OCI-LY7 (cell line): ENCODE data around the gene CRYBB1. TPM values are rescaled to one million over a fixed set of nuclear protein-coding genes. Genes with fewer than 3 reads are reported as not detected.

Source experiments
- BruUV-seq: library from RNA; stranded (reverse); fragments of 400-500 nt; replicated peaks from 2 replicates; lab custom pipeline; 2021; lab: Mats Ljungman, UMichigan
- CTCF ChIA-PET: fragments of 300-600 bp; sonication (Branson Sonifier 250); formaldehyde crosslinking; loops from one replicate; lab custom pipeline; 2022; ENCODE audit warnings: antibody characterized with exemption; ENCODE audit not compliant: unreplicated experiment; lab: Charles Lee
- POLR2A ChIA-PET: fragments of 300-600 bp; sonication (Branson Sonifier 250); formaldehyde crosslinking; loops from one replicate; lab custom pipeline; 2022; ENCODE audit warnings: antibody characterized with exemption; lab: Charles Lee
- DNase-seq: peaks from one replicate; pipeline ENCODE4 v3.0.0-alpha.2; 2015; ENCODE audit warnings: low spot score
- H2AFZ ChIP-seq: fragments of 200-600 bp; sonication (generic), shearing (Covaris generic); 2 replicates; pipeline ENCODE4 v1.6.1; 2014; ENCODE audit warnings: mild to moderate bottlenecking, antibody characterized with exemption, low read length, moderate library complexity
- H3K27ac ChIP-seq: fragments of 200-600 bp; sonication (generic); 2 replicates; pipeline ENCODE4 v1.5.1; 2014; ENCODE audit warnings: mixed run types, low read depth, mild to moderate bottlenecking, moderate library complexity, low read length, inconsistent platforms; ENCODE audit not compliant: poor library complexity, severe bottlenecking
- H3K36me3 ChIP-seq: fragments of 200-600 bp; sonication (generic); 2 replicates; pipeline ENCODE4 v1.6.1; 2014; ENCODE audit warnings: mild to moderate bottlenecking, antibody characterized with exemption, low read length, moderate library complexity, mixed read lengths; ENCODE audit not compliant: insufficient read depth
- H3K4me1 ChIP-seq: fragments of 200-600 bp; sonication (generic); 2 replicates; pipeline ENCODE4 v1.5.1; 2014; ENCODE audit warnings: mild to moderate bottlenecking, low read length; ENCODE audit not compliant: insufficient read depth, poor library complexity, severe bottlenecking
- H3K4me2 ChIP-seq: fragments of 200-600 bp; sonication (generic); 2 replicates; pipeline ENCODE4 v1.6.1; 2014; ENCODE audit warnings: mild to moderate bottlenecking, low read length
- H3K4me3 ChIP-seq: fragments of 200-600 bp; sonication (generic); 2 replicates; pipeline ENCODE4 v1.5.1; 2014; ENCODE audit warnings: mild to moderate bottlenecking, low read depth, low read length; ENCODE audit not compliant: poor library complexity, severe bottlenecking
- H3K79me2 ChIP-seq: fragments of 200-600 bp; sonication (generic); 2 replicates; pipeline ENCODE4 v1.6.1; 2016; ENCODE audit warnings: low read depth, mild to moderate bottlenecking, low read length, moderate library complexity, mixed read lengths; ENCODE audit not compliant: insufficient read depth
- H3K9me2 ChIP-seq: fragments of 200-600 bp; sonication (generic); 2 replicates; pipeline ENCODE4 v1.6.1; 2016; ENCODE audit warnings: mild to moderate bottlenecking, low read length, mixed read lengths; ENCODE audit not compliant: insufficient read depth
- H3K9me3 ChIP-seq: fragments of 200-600 bp; sonication (generic); 2 replicates; pipeline ENCODE4 v1.6.1; 2014; ENCODE audit warnings: mild to moderate bottlenecking, mixed run types, low read length, mixed read lengths
- H4K20me1 ChIP-seq: fragments of 200-600 bp; sonication (generic); 2 replicates; pipeline ENCODE4 v1.6.1; 2014; ENCODE audit warnings: mild to moderate bottlenecking, antibody characterized with exemption, low read length, moderate library complexity, mixed read lengths; ENCODE audit not compliant: insufficient read depth
- EZH2phosphoT487 ChIP-seq: fragments of 200-600 bp; sonication (generic); IDR thresholded peaks from 2 replicates; pipeline ENCODE4 v1.6.1; 2018; ENCODE audit warnings: low read depth, borderline replicate concordance, mild to moderate bottlenecking, mixed run types, antibody characterized with exemption, low read length, moderate library complexity, mixed read lengths
- intact Hi-C: fragments of 100-400 bp; cut with micrococcal nuclease; formaldehyde crosslinking; loops from one replicate; pipeline ENCODE4 v1.10.0; 2022; ENCODE audit not compliant: unreplicated experiment
- total RNA-seq, 2 experiments: library from RNA; depleted of rRNA in 1 of 2; stranded (reverse); fragments of >200 nt in 1 of 2; shearing (Covaris generic) in 1 of 2; gene quantifications; 2 replicates each; pipeline ENCODE4 v1.2.3, GENCODE V29; 2014 to 2022
- TF ChIP-seq, protein P1 (sequence below): fragments of 200-600 bp; sonication (generic); conservative IDR thresholded peaks from 2 replicates; pipeline ENCODE4 v1.5.1; 2014; ENCODE audit warnings: mild to moderate bottlenecking, antibody characterized with exemption, low read length, moderate library complexity, mixed read lengths

Gene CRYBB1
- total RNA-seq, 2 experiments from 2014 or later, result 0.35 TPM; not detected in 1

DNA sequence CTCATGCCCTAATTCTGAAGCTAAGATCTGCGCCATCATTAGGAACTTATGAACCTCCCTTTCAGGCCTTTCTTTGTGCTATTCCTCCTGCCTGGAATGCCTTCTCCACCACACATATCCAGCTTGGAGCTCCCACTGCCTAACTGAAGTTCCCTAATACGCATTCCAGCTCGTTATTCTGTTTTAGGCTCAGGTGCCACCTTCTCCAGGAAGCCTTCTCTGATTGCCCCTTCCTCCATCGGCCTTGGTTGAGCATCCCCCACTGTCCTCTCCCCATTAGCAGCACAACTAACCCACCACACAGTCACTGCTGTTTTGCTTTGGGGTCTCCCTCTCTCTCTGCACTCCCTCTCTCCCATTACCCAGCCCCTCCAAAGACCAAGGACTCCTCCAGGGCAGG lies 5.2 kb downstream of the CRYBB1 start:
- no peak overlapping the region for H2AFZ ChIP-seq
- no TSS peak for BruUV-seq
- POLR2A ChIA-PET, result no interaction called here
- TF ChIP-seq, protein P1, sequence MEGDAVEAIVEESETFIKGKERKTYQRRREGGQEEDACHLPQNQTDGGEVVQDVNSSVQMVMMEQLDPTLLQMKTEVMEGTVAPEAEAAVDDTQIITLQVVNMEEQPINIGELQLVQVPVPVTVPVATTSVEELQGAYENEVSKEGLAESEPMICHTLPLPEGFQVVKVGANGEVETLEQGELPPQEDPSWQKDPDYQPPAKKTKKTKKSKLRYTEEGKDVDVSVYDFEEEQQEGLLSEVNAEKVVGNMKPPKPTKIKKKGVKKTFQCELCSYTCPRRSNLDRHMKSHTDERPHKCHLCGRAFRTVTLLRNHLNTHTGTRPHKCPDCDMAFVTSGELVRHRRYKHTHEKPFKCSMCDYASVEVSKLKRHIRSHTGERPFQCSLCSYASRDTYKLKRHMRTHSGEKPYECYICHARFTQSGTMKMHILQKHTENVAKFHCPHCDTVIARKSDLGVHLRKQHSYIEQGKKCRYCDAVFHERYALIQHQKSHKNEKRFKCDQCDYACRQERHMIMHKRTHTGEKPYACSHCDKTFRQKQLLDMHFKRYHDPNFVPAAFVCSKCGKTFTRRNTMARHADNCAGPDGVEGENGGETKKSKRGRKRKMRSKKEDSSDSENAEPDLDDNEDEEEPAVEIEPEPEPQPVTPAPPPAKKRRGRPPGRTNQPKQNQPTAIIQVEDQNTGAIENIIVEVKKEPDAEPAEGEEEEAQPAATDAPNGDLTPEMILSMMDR, result no peak
- no peak for TF ChIP-seq EZH2phosphoT487
- no peaks in the 10 kb centered on the region for H3K9me2 ChIP-seq
- CTCF ChIA-PET, result no interaction called here
- H3K4me2 ChIP-seq, result no peak overlapping the region
- no peaks in the 10 kb centered on the region for H4K20me1 ChIP-seq
- no peaks in the 10 kb centered on the region for H3K79me2 ChIP-seq
- no peak for DNase-seq
- H3K4me1 ChIP-seq, result peaks cover 54% of the 10 kb centered on the region
- no peaks in the 10 kb centered on the region for H3K36me3 ChIP-seq
- no peaks in the 10 kb centered on the region for H3K9me3 ChIP-seq
- intact Hi-C loops, result no loop called here
- H3K27ac ChIP-seq, result no peak overlapping the region
- no peak overlapping the region for H3K4me3 ChIP-seq

DNA sequence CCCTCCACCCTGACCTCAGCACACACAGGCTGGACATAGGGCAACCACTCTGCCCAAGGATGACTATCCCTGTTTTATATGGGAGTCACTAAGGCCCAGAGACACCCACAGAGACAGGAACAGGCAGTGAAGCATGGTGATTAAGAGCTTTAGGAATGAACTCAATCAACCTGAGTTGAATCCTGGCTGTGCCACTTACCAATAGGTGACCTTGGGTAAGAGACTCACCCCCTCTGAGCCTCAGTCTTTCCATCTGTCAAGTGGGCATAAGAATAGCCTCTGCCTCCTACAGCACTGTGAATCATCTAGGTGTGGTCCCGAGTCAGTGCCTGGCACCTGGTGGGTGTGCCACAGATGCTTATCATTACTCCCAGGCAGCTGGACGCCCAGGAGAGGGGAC lies 6.8 kb downstream of the CRYBB1 start:
- no peaks in the 10 kb centered on the region for H3K9me2 ChIP-seq
- peak overlapping the region; percentile 39 for H3K27ac ChIP-seq
- TF ChIP-seq, protein P1, result no peak
- no peak for TF ChIP-seq EZH2phosphoT487
- BruUV-seq, result no TSS peak
- peak overlapping the region; percentile 64; the same call in 1 of the 2 replicates for H2AFZ ChIP-seq
- H4K20me1 ChIP-seq, result no peaks in the 10 kb centered on the region
- ChIA-PET POLR2A (interaction anchor here (1.3 kb wide), 1 partner anchor 19 kb away, joined by 3 read pairs; no protein-coding TSS in a partner anchor), CTCF (no interaction called here)
- no peaks in the 10 kb centered on the region for H3K79me2 ChIP-seq
- intact Hi-C loops, result no loop called here
- no peak for DNase-seq
- no peak overlapping the region for H3K4me3 ChIP-seq
- no peaks in the 10 kb centered on the region for H3K36me3 ChIP-seq
- peaks cover 38% of the 10 kb centered on the region for H3K4me1 ChIP-seq
- no peaks in the 10 kb centered on the region for H3K9me3 ChIP-seq
- H3K4me2 ChIP-seq, result peak overlapping the region; percentile 52; the same call in 1 of the 2 replicates

DNA sequence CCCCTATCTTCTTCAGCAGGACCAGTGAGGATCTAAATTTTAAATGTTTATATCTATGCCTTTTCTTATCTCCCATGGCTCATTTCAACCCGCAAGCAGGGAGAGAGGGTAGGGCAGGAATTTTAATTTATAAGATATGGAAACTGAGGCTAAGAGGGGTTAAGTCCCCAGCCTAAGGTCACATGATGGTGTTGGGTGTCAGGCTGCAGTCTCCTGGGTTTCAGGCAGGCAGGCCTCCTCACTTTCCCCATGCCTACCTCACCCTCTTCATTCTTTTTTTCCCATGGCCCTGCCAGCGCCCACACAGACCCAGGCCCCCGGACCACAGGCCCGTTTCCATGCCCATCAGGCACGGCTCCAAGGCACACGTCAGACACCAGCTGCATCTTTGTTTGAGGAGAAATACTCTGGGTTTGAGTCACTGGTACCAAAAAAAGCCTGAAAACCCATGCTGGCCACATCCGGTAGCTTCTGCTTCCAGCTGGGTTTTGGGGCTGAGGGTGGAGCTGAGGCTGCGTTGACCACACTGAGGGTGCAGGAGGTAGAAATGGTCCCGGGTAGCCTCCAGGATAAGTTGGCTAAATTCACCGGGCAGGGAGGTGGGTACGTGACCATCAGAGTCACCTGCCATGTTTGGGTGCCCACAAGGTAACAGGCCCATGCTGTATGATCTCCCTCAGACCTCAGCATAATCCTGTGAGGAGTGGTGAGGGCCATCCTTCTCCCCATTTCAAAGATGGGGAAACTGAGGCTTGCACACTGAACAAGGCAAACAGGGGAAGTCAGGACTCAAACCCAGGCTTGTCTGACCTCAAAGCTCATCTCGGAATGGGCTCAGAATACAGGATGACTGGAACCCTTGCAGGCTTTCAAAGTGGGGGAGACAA lies 7.5 kb downstream of the CRYBB1 start:
- no peaks in the 10 kb centered on the region for H4K20me1 ChIP-seq
- ChIA-PET POLR2A (no interaction called here), CTCF (no interaction called here)
- H3K36me3 ChIP-seq, result no peaks in the 10 kb centered on the region
- TF ChIP-seq, protein P1, result no peak
- no peak for TF ChIP-seq EZH2phosphoT487
- intact Hi-C loops, result no loop called here
- H3K4me2 ChIP-seq, result peak overlapping the region; percentile 52
- H2AFZ ChIP-seq, result peak overlapping the region; percentile 64; the same call in 1 of the 2 replicates
- DNase-seq, result peak; percentile 81
- peak overlapping the region; percentile 39 for H3K27ac ChIP-seq
- H3K9me3 ChIP-seq, result no peaks in the 10 kb centered on the region
- no peaks in the 10 kb centered on the region for H3K79me2 ChIP-seq
- no peaks in the 10 kb centered on the region for H3K9me2 ChIP-seq
- BruUV-seq, result no TSS peak
- H3K4me3 ChIP-seq, result peak overlapping the region; percentile 9
- peaks cover 31% of the 10 kb centered on the region for H3K4me1 ChIP-seq
